Astrocyte of the cerebellum (primary cell): ENCODE results near the gene RNF114.
"Not testable (repeated sequence)": the region's sequence is repeated elsewhere in the genome, so short reads cannot be mapped to it uniquely, and the experiment has no call there.

Experiments
- DNase-seq: peaks from one replicate; pipeline ENCODE4 v3.0.0-alpha.2; 2011; ENCODE audit warnings: low read depth
- H3K4me3 ChIP-seq: 2 replicates; pipeline ENCODE4 v1.5.1; 2011; ENCODE audit warnings: mild to moderate bottlenecking, low read depth, low read length, moderate library complexity
- in situ Hi-C: cut with HindIII; loops from 2 replicates; pipeline ENCODE4 v1.10.0; 2017; ENCODE audit warnings: low sequenced_read_pairs
- TF ChIP-seq, protein P1 (sequence below): IDR thresholded peaks from 2 replicates; pipeline ENCODE4 v1.5.1; 2012; ENCODE audit warnings: low read length, low read depth, moderate library complexity, mild to moderate bottlenecking; ENCODE audit errors: missing control alignments

The RNF114 gene

DNA sequence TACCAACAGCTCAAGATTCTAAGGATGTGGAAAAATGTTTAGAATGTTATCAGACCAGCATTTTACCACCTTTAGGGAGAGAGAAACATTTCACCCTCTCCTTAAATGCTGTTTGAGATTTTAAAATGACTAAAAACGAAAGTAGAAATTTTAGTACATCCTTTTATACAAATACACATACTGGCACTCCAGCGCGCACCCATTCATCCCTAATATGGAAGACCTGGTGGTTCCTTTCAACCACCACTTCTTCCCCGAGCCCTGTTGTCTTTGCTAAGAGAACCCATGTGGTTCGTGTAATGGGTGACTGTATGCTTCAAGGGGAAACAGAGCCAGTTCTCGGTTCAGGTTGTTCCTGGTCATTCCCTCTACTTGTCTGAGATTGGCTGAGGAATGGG is 42.1 kb upstream of the RNF114 start:
- no peak for DNase-seq
- TF ChIP-seq, protein P1, sequence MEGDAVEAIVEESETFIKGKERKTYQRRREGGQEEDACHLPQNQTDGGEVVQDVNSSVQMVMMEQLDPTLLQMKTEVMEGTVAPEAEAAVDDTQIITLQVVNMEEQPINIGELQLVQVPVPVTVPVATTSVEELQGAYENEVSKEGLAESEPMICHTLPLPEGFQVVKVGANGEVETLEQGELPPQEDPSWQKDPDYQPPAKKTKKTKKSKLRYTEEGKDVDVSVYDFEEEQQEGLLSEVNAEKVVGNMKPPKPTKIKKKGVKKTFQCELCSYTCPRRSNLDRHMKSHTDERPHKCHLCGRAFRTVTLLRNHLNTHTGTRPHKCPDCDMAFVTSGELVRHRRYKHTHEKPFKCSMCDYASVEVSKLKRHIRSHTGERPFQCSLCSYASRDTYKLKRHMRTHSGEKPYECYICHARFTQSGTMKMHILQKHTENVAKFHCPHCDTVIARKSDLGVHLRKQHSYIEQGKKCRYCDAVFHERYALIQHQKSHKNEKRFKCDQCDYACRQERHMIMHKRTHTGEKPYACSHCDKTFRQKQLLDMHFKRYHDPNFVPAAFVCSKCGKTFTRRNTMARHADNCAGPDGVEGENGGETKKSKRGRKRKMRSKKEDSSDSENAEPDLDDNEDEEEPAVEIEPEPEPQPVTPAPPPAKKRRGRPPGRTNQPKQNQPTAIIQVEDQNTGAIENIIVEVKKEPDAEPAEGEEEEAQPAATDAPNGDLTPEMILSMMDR, result no peak
- H3K4me3 ChIP-seq, result no peak overlapping the region
- in situ Hi-C loops, result no loop called here

DNA sequence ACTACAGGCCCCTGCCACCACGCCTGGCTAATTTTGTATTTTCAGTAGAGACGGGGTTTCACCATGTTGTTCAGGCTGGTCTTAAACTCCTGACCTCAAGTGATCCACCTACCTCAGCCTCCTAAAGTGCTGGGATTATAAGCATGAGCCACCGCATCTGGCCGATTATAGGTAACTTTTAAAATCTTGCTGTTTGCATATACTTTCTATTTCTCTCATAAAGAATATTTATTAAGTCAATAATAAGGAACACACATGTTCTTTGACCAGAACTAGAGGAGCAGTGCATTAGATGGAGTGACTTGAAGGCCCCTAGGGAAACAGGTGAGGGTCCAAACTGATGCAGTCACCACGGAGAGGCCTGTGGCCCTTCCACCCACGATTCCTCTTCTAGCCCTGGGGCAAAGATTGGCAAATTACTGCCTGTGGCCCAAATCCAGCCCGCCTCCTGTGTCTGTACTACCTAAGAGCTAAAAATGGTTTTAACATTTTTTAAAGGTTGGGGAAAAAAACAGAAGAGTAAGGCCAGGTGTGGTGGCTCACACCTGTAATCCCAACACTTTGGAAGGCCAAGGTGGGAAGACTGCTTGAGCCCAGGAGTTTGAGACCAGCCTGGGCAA is 40.6 kb upstream of the RNF114 start:
- H3K4me3 ChIP-seq, DNase-seq, in situ Hi-C loops: not testable (repeated sequence)

GRCh38 chr20:49896204-49896603 is 40.0 kb upstream of the RNF114 start:
- DNase-seq, result no peak
- in situ Hi-C loops, result no loop called here
- TF ChIP-seq, protein P1, result no peak
- H3K4me3 ChIP-seq, result no peak overlapping the region

DNA sequence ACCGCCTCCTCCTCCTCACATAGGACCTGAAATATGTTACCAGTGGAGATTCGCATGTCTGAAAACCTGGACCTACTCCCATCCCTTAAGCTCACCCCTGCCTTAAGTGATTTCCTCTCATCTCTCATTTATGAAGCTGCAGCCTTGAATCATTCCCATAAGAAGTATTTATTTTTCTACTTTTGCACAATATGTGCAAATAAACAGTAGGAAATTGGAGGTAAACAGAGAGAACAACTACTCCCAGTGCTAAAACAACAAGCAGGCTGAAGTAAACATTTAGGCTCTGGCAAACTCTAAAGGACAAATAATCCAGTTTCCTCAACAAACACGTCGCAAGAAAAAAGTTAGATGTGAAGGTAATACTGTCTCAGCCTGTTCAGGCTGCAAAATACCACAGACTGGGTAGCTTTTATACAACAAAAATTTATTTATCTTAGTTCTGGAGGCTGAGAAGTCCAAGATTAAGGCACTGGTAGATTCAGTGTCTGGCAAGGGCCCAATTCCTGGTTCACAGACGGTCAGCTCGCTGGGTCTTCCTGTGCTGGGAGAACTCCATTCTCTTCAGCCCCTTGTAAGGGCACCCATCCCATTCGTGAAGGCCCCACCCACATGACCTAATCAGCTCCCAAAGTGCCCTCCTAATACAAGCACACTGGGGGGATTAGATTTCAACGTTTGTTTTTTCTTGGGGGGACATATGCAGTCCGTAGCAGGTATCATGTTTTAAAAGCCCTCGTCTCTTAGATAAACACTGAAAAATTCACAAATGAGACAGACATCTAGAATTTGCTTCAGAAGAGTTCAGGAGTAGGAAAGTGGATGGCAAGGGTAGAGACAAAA is 36.4 kb upstream of the RNF114 start:
- in situ Hi-C loops, result no loop called here
- TF ChIP-seq, protein P1, result no peak
- no peak for DNase-seq
- H3K4me3 ChIP-seq, result no peak overlapping the region

DNA sequence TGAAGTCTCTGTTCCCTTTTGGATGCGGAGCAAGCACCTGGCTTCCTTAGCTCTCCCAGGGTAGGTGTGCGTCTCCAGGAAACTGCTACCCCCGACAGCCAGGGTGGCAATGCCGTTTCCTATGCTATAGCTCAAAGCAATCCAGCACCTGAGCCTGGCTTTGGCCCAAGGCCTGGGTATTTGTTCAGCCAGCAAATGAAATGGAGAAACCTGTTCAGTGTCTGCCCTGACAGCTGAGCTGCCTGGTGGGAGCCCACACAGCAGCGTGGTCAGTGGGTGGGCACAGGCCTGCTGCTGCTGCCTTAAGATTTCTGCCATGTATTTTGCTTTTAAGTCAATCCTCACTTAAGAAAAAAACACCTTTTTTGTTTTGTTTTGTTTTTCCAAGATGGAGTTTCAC is 34.6 kb upstream of the RNF114 start:
- TF ChIP-seq, protein P1, result no peak
- in situ Hi-C loops, result no loop called here
- DNase-seq, result no peak
- no peak overlapping the region for H3K4me3 ChIP-seq

GRCh38 chr20:49904440-49905214 is 31.6 kb upstream of the RNF114 start:
- in situ Hi-C loops, result no loop called here
- H3K4me3 ChIP-seq, result no peak overlapping the region
- TF ChIP-seq, protein P1, result no peak
- no peak for DNase-seq
